ENCODE results near the gene DLG2.
"Not testable (repeated sequence)": the region's sequence is repeated elsewhere in the genome, so short reads cannot be mapped to it uniquely, and the experiment has no call there.

DLG2 gene

GRCh38 chr11:83448686-83449085 lies 2178.5 kb downstream of the DLG2 start:
- FAIRE-seq (no peak), DNase-seq (ENCODE audit: low spot score) (no peak)

- not testable (repeated sequence) for DNase-seq (ENCODE audit: low spot score); FAIRE-seq
These were observed 2183.3 kb downstream of the DLG2 start for GRCh38 chr11:83443880-83444279.

- DNase-seq (ENCODE audit: low spot score) (no peak), FAIRE-seq (no peak)
These were observed 2185.5 kb downstream of the DLG2 start for GRCh38 chr11:83441601-83442000.

- DNase-seq (ENCODE audit: low spot score) (no peak), FAIRE-seq (no peak)
These were observed 2186.0 kb downstream of the DLG2 start for GRCh38 chr11:83441171-83441570.

DNA sequence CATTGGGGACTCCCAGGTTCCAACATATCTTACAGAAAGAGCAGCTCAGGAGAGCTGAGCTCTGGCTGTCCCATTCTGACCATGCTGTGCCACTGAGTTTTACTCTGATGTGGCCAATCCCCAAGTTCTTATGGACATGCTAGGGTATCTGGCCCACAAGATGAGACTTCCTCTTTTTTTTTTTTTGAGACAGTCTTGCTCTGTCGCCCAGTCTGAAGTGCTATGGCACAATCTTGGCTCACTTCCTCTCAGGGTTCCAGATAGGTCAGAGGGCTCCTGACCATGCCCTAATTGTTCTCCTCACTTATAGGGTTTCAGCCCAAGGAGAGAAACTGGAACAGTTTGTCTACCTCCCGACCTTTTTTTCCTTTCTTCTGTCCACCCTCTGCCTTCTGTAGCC lies 2188.7 kb downstream of the DLG2 start:
- FAIRE-seq = no peak
- DNase-seq (ENCODE audit: low spot score) = no peak

- FAIRE-seq (no peak), DNase-seq (ENCODE audit: low spot score) (no peak)
These were observed 2189.2 kb downstream of the DLG2 start for GRCh38 chr11:83437939-83438338.

DNA sequence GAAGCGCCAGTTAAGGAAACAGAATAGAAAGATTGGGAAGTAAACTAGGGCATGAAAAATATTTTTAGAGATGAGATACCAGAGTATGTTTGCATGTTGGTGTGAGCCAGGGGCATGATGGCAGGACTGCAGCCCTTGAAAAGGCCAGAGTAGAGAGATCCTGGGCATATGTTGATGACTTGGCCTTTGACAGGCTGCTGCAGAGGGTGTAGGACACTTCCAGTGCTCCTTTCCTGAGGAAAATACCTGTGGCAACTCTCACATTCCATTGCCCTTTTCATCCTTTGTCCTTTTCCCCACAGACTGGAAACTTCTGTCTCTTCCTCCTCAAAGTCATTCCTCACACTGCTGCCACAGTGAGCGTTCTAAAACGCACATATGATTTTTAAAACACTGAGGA lies 2190.3 kb downstream of the DLG2 start:
- FAIRE-seq = no peak
- no peak for DNase-seq (ENCODE audit: low spot score)

GRCh38 chr11:83434812-83435211 lies 2192.3 kb downstream of the DLG2 start:
- not testable (repeated sequence) for DNase-seq (ENCODE audit: low spot score); FAIRE-seq

DNA sequence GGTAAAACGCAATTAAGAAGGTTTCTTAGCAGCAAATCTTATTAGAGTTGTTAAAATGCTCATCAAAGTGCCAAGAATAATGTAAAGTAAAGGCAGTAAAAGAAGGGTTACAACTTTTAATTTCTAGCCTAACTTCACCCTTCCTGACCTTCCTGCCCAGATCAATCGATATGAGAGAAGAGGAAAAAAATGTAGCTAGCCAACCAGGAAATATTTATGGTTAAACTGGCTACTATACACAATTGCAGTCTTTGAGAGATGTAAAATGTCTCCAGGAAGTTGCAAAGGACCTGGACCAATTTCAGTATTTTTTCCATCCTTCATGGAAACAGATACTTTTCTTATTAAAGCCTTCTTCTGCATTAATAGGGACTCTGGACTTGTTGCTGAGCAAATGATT lies 2199.2 kb downstream of the DLG2 start:
- FAIRE-seq (no peak), DNase-seq (ENCODE audit: low spot score) (no peak)

DNA sequence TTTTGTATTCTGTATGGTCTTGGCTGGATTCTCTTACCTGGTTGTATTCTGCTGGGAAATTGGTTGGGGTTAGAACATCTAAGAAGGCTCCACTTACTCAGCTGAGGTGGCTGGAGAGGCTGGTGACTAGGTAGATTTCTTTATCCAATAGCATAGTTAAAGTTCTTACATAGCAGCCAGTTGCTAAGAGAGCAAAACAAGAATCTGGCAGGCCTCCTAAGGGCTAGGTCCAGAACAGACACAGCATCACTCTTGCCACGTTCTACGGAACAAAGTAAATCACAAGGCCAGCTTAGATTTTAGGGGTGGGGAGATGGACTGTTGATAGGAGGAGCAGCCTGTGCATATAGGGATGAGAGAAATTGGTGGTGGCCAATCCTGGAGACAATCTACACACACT lies 2199.6 kb downstream of the DLG2 start:
- no peak for FAIRE-seq

DNA sequence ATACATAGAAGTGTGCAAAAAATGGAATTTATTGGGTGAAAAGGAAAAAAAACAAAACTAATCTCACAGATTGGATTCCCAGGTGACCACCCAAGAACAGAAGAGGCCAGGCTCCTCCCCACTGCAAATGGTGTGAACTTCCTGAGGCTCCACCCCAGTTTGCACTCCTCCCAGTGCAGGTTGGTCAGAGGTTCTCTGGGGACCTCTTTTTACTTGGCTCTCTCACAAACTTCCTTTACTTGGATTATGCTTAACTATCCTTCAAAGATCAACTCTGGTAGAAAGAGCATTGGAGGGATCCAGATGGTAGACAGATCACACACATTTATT lies 2202.0 kb downstream of the DLG2 start:
- FAIRE-seq = no peak
- no peak for DNase-seq (ENCODE audit: low spot score)

More for the DNA sequence above, 2199.6 kb downstream of the DLG2 start:
- DNase-seq (ENCODE audit: low spot score) = no peak

DNA sequence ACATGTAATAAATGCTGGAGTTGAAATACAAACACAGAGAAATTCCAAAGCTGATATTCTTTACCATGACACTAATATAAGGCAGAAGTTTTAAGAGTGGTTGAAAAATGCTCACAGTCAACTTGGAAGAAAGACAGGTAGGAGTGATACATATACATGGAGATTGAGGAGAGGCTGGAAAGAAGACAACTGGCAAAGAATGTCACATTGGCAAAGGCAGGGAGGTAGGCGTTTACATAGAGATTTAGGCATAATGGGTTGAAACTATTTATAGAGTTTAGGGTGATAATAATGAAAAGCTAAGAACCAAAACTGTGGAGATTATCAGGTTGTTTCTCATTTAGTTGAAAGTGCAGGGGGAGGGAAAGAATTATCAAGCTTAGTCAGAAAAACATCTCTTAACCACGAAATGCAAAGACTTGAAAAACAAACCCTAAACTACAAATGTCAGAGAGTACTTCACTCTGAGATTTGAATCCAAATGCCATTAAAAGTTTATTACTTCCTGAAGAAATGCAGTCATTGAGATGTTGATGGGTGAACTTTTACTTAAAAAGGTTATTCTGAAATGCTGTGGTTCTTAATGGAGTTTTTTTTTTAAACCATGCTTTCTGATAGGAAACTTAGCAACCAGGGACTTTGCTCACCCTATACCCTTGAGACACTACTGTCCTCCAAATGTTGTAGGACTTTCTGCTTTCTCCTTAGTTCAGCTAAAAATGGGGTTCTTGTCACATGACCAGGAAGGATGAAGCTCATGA lies 2202.6 kb downstream of the DLG2 start:
- no peak for DNase-seq (ENCODE audit: low spot score)
- FAIRE-seq = no peak

- DNase-seq (ENCODE audit: low spot score); FAIRE-seq: not testable (repeated sequence)
These were observed 2204.5 kb downstream of the DLG2 start for GRCh38 chr11:83422641-83423040.

GRCh38 chr11:83410605-83411565 lies 2216.3 kb downstream of the DLG2 start:
- no peak for DNase-seq (ENCODE audit: low spot score)
- FAIRE-seq = no peak

GRCh38 chr11:83409891-83410290 lies 2217.3 kb downstream of the DLG2 start:
- no peak for DNase-seq (ENCODE audit: low spot score)
- FAIRE-seq = no peak

GRCh38 chr11:83409476-83409875 lies 2217.7 kb downstream of the DLG2 start:
- FAIRE-seq (no peak), DNase-seq (ENCODE audit: low spot score) (no peak)

DNA sequence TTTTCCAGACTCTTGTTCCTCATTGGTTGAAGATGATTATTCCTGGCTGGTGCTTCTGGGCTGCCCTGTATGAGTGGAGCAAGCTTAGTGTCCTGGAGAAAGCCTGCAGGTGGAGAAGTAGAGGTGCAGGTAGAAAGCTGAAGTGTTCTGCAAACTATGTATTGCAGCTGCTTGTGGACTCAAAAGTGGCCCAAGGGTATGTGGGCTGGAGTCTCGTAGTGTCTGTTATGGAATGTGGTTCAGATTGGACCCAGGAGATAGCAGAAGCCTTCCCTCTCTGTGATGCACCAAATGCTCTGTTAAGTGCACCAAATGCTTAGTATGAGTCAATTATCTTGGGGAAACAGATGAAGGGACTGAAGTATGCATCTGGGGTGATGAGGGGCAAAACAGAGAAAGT lies 2218.2 kb downstream of the DLG2 start:
- DNase-seq (ENCODE audit: low spot score) (no peak), FAIRE-seq (no peak)
